Measurements from ENCODE around the gene CISTR.
A peak's percentile ranks its signal among the peaks of the same experiment; 100 is the strongest.

Gene CISTR

DNA sequence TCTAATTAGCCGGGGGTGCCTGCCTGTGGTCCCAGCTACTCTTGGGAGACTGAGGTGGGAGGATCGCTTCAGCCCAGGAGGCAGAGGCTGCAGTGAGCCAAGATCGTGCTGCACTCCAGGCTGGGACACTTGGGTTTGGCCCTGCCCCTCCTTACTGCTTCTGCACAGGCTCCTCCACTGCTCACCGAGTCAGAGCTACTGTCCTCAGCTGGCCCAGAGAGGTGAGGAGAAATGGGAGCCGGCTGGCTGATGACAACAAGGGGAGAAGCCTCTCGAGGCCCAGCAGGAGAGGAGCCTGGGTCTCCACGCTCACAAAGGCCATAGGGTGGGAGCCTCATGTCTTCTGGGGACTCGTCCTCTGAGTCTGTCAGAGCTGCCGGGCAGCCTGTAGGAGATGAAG lies 38.3 kb downstream of the CISTR start:
- no peak for DNase-seq

DNA sequence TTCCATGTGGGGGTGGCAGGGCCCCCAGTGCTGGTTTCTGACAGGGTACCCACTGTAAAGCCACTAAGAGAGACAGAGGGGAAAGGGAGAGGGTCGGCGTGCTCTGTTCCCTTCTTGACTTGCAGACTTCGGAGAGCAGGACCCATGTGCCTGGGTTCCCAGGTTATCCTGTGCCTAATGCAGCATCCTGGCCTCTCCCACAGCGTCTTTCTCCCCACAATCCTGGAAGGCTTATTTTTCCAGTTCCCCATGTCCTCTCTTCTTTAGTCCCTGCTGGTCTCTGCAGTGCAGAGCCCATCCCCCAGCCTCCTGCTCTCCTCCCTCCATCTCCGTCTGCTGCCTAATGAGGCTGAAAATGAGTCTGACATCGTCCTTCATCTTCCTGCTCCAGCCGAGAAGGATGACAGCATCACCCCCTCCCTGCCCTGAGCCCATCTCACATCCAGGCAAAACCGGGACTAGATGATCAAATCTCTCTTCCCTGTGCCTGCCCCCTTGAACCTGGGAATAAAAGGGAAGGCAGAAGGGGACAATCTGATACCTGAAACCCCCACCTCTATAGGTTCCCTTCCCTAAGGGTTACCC lies 39.6 kb downstream of the CISTR start:
- DNase-seq = no peak

GRCh38 chr12:53710091-53710490 lies 41.7 kb downstream of the CISTR start:
- no peak for DNase-seq

DNA sequence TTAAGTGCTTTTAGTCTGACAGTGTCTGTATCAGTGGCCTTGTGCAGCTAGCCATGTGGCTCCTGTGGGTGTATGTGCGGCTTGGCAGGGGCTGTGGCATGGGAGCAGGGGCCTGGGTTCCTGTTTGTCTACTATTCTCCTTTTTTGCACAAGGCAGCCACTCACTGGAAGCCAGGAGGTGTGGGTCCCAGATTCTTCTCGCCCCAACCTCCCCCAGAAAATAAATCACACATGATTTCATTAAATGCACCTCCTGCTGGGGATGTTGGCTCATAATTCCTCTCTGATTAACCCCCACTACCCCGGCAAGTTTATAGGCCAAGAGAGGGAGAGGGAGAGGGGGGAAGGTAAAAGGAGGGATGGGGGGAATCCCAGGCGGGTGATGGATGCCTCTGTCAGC lies 42.1 kb downstream of the CISTR start:
- DNase-seq = no peak

DNA sequence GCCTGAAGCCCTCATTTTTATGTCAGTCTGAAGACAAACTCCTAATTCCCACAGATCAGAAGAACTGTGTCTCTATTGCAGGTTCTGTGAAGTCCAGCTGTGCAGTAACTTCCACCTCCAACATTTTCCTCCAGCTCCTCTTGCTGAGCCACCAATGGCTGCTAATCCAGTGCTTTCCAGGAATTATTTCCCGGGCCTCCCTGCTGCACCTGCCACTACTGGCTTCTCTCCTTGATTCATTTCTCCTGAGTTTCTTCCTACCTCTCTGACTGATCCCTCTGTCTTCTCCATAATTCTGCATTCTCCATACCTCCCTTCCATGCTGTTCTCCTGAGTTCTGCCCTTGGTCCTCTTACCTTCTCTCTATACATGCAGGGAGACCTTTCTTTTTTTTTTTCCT lies 45.7 kb downstream of the CISTR start:
- no peak for DNase-seq

GRCh38 chr12:53703756-53704155 lies 48.0 kb downstream of the CISTR start:
- peak; percentile 53 for DNase-seq

- DNase-seq = peak; percentile 68
These were observed 50.1 kb downstream of the CISTR start for GRCh38 chr12:53701518-53702264.

DNA sequence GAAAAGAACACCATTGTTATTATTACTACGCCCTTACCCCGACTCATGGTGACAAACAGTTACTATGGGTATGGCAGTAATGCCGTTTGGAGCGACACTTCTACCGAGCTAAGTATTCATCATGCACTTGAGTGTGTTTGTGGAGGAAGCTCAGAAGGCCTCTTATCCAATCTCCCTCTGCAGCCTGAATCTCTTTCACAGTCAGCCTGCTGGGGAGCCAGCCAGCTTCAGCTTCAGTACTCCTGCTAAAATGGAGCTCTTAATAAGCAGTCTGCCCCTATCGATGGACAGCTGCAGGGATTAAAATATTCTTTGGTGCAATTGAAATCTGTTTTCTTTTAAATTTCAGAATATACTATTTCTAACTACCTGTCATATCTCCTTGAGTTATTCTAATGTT lies 51.2 kb downstream of the CISTR start:
- no peak for DNase-seq

DNA sequence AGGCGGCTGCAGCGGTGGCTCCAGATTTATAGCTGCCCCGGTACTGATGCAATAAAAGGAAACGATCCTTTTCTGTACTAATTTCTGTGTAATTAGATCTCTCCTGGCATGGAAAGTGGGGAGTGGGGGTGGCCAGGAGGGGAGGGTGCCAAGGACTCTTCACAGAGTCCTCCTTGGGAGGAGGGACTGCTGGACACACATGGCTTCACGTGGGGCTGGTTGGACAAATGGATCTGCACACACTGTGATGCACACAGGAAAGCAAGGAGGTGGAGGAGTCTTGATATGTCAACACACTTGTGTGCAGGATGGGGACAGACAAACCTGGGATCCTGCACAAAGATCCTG lies 52.1 kb downstream of the CISTR start:
- DNase-seq = no peak

GRCh38 chr12:53698948-53699677 lies 52.7 kb downstream of the CISTR start:
- no peak for DNase-seq

GRCh38 chr12:53696655-53697331 lies 55.0 kb downstream of the CISTR start:
- no peak for DNase-seq
